Measurements from ENCODE around the gene UCP2. TPM values are rescaled to one million over a fixed set of nuclear protein-coding genes. Genes with fewer than 3 reads are reported as not detected.

Gene UCP2
- total and polyA plus RNA-seq, 2 experiments from 2014 or later: 60.1 to 76.9 TPM

DNA sequence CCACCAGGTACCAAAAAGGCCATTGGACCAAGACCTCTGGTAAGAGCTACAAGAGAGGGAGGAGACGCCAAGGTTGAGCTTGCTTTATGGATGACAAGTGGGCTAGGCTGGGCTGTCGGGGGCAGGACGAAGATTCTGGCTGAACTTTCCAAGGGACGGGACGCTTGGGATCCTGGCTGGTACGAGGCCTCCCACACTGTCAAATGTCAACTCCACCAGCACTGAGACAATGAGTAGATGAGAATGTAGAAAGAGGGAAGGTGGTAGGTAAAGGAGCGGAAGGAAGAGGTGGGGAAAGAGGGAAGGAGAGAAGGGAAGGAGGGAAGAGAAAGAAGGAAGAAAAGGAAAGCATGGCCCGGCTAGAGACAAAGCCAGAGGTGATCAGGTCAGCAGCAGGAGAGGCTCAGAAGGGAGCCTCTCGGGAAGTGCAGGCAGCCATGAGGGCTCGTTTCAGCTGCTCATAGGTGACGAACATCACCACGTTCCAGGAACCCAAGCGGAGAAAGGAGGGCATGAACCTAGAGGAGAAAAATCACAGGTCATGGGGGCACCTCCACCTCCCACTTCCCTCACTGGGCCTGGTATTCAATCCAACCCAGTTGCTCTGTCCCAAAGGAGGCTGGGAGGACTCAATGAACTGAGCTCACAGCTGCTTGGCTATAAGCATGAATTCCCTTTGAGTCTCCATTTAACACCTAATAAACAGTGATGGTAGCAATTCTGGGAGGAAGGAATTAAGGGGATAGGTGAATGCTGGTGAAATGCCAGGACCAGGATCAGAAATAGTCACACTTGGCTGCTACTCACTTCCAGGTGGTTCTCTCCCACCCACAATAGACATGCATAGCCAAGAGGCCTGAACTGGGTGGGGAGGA is 7.8 kb downstream of the UCP2 start (continued):
- TF ChIP-seq, protein P1, sequence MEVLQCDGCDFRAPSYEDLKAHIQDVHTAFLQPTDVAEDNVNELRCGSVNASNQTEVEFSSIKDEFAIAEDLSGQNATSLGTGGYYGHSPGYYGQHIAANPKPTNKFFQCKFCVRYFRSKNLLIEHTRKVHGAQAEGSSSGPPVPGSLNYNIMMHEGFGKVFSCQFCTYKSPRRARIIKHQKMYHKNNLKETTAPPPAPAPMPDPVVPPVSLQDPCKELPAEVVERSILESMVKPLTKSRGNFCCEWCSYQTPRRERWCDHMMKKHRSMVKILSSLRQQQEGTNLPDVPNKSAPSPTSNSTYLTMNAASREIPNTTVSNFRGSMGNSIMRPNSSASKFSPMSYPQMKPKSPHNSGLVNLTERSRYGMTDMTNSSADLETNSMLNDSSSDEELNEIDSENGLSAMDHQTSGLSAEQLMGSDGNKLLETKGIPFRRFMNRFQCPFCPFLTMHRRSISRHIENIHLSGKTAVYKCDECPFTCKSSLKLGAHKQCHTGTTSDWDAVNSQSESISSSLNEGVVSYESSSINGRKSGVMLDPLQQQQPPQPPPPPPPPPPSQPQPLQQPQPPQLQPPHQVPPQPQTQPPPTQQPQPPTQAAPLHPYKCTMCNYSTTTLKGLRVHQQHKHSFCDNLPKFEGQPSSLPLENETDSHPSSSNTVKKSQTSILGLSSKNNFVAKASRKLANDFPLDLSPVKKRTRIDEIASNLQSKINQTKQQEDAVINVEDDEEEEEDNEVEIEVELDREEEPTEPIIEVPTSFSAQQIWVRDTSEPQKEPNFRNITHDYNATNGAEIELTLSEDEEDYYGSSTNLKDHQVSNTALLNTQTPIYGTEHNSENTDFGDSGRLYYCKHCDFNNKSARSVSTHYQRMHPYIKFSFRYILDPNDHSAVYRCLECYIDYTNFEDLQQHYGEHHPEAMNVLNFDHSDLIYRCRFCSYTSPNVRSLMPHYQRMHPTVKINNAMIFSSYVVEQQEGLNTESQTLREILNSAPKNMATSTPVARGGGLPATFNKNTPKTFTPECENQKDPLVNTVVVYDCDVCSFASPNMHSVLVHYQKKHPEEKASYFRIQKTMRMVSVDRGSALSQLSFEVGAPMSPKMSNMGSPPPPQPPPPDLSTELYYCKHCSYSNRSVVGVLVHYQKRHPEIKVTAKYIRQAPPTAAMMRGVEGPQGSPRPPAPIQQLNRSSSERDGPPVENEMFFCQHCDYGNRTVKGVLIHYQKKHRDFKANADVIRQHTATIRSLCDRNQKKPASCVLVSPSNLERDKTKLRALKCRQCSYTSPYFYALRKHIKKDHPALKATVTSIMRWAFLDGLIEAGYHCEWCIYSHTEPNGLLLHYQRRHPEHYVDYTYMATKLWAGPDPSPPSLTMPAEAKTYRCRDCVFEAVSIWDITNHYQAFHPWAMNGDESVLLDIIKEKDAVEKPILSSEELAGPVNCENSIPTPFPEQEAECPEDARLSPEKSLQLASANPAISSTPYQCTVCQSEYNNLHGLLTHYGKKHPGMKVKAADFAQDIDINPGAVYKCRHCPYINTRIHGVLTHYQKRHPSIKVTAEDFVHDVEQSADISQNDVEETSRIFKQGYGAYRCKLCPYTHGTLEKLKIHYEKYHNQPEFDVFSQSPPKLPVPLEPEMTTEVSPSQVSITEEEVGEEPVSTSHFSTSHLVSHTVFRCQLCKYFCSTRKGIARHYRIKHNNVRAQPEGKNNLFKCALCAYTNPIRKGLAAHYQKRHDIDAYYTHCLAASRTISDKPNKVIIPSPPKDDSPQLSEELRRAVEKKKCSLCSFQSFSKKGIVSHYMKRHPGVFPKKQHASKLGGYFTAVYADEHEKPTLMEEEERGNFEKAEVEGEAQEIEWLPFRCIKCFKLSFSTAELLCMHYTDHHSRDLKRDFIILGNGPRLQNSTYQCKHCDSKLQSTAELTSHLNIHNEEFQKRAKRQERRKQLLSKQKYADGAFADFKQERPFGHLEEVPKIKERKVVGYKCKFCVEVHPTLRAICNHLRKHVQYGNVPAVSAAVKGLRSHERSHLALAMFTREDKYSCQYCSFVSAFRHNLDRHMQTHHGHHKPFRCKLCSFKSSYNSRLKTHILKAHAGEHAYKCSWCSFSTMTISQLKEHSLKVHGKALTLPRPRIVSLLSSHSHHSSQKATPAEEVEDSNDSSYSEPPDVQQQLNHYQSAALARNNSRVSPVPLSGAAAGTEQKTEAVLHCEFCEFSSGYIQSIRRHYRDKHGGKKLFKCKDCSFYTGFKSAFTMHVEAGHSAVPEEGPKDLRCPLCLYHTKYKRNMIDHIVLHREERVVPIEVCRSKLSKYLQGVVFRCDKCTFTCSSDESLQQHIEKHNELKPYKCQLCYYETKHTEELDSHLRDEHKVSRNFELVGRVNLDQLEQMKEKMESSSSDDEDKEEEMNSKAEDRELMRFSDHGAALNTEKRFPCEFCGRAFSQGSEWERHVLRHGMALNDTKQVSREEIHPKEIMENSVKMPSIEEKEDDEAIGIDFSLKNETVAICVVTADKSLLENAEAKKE (CRISPR knock-in tag; IDR thresholded peaks at IDR 0.05): no peak
- TF ChIP-seq EZH2phosphoT487 (IDR thresholded peaks at IDR 0.05; ENCODE audit: unreplicated experiment) (no peak), JUNB (IDR thresholded peaks at IDR 0.05; ENCODE audit: unreplicated experiment) (no peak), ZNF331 (CRISPR knock-in tag; IDR thresholded peaks at IDR 0.05; ENCODE audit: low read depth) (no peak), POLR2AphosphoS5 (IDR thresholded peaks at IDR 0.05; ENCODE audit: low read depth) (no peak)
- TF ChIP-seq, protein P2, sequence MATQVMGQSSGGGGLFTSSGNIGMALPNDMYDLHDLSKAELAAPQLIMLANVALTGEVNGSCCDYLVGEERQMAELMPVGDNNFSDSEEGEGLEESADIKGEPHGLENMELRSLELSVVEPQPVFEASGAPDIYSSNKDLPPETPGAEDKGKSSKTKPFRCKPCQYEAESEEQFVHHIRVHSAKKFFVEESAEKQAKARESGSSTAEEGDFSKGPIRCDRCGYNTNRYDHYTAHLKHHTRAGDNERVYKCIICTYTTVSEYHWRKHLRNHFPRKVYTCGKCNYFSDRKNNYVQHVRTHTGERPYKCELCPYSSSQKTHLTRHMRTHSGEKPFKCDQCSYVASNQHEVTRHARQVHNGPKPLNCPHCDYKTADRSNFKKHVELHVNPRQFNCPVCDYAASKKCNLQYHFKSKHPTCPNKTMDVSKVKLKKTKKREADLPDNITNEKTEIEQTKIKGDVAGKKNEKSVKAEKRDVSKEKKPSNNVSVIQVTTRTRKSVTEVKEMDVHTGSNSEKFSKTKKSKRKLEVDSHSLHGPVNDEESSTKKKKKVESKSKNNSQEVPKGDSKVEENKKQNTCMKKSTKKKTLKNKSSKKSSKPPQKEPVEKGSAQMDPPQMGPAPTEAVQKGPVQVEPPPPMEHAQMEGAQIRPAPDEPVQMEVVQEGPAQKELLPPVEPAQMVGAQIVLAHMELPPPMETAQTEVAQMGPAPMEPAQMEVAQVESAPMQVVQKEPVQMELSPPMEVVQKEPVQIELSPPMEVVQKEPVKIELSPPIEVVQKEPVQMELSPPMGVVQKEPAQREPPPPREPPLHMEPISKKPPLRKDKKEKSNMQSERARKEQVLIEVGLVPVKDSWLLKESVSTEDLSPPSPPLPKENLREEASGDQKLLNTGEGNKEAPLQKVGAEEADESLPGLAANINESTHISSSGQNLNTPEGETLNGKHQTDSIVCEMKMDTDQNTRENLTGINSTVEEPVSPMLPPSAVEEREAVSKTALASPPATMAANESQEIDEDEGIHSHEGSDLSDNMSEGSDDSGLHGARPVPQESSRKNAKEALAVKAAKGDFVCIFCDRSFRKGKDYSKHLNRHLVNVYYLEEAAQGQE (IDR thresholded peaks at IDR 0.05; ENCODE audit: unreplicated experiment): no peak
- TF ChIP-seq, protein P3, sequence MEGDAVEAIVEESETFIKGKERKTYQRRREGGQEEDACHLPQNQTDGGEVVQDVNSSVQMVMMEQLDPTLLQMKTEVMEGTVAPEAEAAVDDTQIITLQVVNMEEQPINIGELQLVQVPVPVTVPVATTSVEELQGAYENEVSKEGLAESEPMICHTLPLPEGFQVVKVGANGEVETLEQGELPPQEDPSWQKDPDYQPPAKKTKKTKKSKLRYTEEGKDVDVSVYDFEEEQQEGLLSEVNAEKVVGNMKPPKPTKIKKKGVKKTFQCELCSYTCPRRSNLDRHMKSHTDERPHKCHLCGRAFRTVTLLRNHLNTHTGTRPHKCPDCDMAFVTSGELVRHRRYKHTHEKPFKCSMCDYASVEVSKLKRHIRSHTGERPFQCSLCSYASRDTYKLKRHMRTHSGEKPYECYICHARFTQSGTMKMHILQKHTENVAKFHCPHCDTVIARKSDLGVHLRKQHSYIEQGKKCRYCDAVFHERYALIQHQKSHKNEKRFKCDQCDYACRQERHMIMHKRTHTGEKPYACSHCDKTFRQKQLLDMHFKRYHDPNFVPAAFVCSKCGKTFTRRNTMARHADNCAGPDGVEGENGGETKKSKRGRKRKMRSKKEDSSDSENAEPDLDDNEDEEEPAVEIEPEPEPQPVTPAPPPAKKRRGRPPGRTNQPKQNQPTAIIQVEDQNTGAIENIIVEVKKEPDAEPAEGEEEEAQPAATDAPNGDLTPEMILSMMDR (conservative IDR thresholded peaks at IDR 0.05; ENCODE audit: low read depth in 2 of 2): no peak

All from GM23338 (cell line).